IMR-90 (cell line): ENCODE measurements around the gene DNMT3A.
A peak's percentile ranks its signal among the peaks of the same experiment; 100 is the strongest.

Experiments
- CHD1 ChIP-seq: IDR thresholded peaks from 2 replicates; pipeline ENCODE4 v1.6.1; 2012; ENCODE audit warnings: low read depth, low read length, improper control_type of control experiment
- FOS ChIP-seq: fragments of 150-350 bp; IDR thresholded peaks from 2 replicates; pipeline ENCODE4 v1.6.1; 2016; ENCODE audit warnings: low read depth, low read length
- RAD21 ChIP-seq: IDR thresholded peaks from 2 replicates; pipeline ENCODE4 v1.6.1; 2012; ENCODE audit warnings: low read length, improper control_type of control experiment
- RFX5 ChIP-seq: IDR thresholded peaks from 2 replicates; pipeline ENCODE4 v1.8.0; 2012; ENCODE audit warnings: low read depth, mild to moderate bottlenecking, low read length, moderate library complexity
- TF ChIP-seq, protein P1 (sequence below): conservative IDR thresholded peaks from 2 replicates; pipeline ENCODE4 v1.5.1; 2012; ENCODE audit warnings: mild to moderate bottlenecking, low read depth, low read length, improper control_type of control experiment
- TF ChIP-seq, protein P2 (sequence below): fragments of 150-350 bp; IDR thresholded peaks from 2 replicates; pipeline ENCODE4 v1.6.1; 2017; ENCODE audit warnings: mild to moderate bottlenecking, antibody characterized with exemption, low read length, low read depth

DNA sequence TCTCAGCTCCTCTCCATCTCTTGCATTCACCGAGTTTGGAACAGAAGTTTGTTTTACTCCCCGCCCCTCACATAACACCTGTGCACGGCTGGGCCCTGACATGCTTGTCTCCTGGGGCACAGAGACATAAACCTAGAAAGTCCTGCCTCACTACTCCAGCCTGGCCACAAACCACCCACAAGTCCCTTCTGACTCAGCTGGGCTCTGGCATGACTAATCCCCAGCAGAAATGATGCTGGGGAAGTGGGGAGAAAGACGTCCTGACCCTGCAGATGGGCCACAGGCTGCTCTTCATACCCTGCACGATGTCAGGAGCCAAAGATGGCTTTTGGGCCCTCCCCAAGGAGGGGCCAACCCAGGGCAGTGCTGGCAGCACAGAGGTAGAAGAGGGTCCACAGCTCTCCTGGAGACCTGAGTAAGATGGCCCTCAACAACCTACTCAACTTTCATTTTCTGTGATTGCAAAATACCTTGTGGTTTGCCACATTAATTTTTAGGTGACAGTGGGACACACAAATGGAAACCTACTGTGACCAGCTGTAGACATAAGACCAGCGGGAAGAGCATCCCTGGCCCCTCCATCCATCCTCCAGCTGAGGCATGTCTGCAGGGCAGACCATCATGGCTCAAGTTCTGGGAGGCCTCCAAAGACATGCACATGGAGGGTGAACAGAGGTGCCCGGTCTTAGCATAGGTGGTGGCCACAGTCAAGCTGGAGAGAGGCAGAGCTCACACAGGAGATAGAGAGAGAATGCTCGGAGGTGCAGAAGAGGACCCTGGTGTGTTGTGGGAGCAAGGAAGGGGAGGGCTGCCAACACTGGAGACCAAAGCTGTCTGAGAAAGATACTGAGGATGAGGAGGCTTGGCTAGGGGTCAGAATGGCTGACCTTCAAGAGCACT, 40.0 kb downstream of the DNMT3A start:
- TF ChIP-seq, protein P1, sequence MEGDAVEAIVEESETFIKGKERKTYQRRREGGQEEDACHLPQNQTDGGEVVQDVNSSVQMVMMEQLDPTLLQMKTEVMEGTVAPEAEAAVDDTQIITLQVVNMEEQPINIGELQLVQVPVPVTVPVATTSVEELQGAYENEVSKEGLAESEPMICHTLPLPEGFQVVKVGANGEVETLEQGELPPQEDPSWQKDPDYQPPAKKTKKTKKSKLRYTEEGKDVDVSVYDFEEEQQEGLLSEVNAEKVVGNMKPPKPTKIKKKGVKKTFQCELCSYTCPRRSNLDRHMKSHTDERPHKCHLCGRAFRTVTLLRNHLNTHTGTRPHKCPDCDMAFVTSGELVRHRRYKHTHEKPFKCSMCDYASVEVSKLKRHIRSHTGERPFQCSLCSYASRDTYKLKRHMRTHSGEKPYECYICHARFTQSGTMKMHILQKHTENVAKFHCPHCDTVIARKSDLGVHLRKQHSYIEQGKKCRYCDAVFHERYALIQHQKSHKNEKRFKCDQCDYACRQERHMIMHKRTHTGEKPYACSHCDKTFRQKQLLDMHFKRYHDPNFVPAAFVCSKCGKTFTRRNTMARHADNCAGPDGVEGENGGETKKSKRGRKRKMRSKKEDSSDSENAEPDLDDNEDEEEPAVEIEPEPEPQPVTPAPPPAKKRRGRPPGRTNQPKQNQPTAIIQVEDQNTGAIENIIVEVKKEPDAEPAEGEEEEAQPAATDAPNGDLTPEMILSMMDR: no peak
- TF ChIP-seq, protein P2, sequence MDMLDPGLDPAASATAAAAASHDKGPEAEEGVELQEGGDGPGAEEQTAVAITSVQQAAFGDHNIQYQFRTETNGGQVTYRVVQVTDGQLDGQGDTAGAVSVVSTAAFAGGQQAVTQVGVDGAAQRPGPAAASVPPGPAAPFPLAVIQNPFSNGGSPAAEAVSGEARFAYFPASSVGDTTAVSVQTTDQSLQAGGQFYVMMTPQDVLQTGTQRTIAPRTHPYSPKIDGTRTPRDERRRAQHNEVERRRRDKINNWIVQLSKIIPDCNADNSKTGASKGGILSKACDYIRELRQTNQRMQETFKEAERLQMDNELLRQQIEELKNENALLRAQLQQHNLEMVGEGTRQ: no peak
- TF ChIP-seq CHD1: no peak
- no peak for TF ChIP-seq RFX5
- no peak; the same call in 1 of the 2 replicates for TF ChIP-seq RAD21
- peak; percentile 82 for TF ChIP-seq FOS
